MM.1S (cell line): ENCODE measurements around the gene MCL1.

Experiments
- CTCF ChIP-seq: fragments of 300-600 bp; sonication (generic); IDR thresholded peaks from 2 replicates; pipeline ENCODE4 v1.5.1; 2016; ENCODE audit warnings: antibody characterized with exemption, low read length, mixed read lengths
- EZH2phosphoT487 ChIP-seq: fragments of 300-600 bp; sonication (generic); IDR thresholded peaks from 2 replicates; pipeline ENCODE4 v1.6.1; 2018; ENCODE audit warnings: antibody characterized with exemption, low read length

- TF ChIP-seq CTCF (no peak), EZH2phosphoT487 (no peak)
Measured at GRCh38 chr1:150535511-150536287, 43.7 kb downstream of the MCL1 start.
